AG04450 (cell line): Measurements from ENCODE around the gene TNFRSF21. TPM values are rescaled to one million over a fixed set of nuclear protein-coding genes. Genes with fewer than 3 reads are reported as not detected.
"Not testable (repeated sequence)": the region's sequence is repeated elsewhere in the genome, so short reads cannot be mapped to it uniquely, and the experiment has no call there.

Experiments used
- CTCF ChIA-PET: fragments of 300-600, 350-600 bp; formaldehyde crosslinking; extraction: SDS; loops from one replicate; lab custom pipeline; 2022; ENCODE audit warnings: antibody characterized with exemption, inconsistent platforms; lab: Charles Lee
- POLR2A ChIA-PET: fragments of 350-600 bp; formaldehyde crosslinking; extraction: SDS; loops from one replicate; lab custom pipeline; 2021; ENCODE audit warnings: antibody characterized with exemption, inconsistent platforms; lab: Yijun Ruan, JAX
- DNase-seq: peaks from one replicate; pipeline ENCODE4 v3.0.0-alpha.2; 2011; ENCODE audit warnings: low read depth, low spot score
- H3K27ac ChIP-seq: one replicate; pipeline ENCODE4 v1.5.1; 2012; ENCODE audit warnings: low read depth, low read length, control low read depth
- H3K27me3 ChIP-seq: one replicate; pipeline ENCODE4 v1.6.0; 2012; ENCODE audit warnings: low read length; ENCODE audit not compliant: control insufficient read depth, insufficient read depth
- H3K4me3 ChIP-seq: 2 replicates; pipeline ENCODE4 v1.5.1; 2011; ENCODE audit warnings: mild to moderate bottlenecking, low read depth, low read length, control low read depth
- H3K9me3 ChIP-seq: 2 replicates; pipeline ENCODE4 v1.5.1; 2012; ENCODE audit warnings: low read length; ENCODE audit not compliant: control insufficient read depth, insufficient read depth
- CTCF ChIP-seq: IDR thresholded peaks from 2 replicates; pipeline ENCODE4 v1.5.1; 2011; ENCODE audit warnings: low read depth, low read length, control low read depth, inconsistent platforms
- polyA plus RNA-seq: library from polyadenylated mRNA; depleted of rRNA; stranded (reverse); fragments of >200 nt; gene quantifications from 2 replicates; pipeline ENCODE4 v1.2.3, GENCODE V29; 2011

TNFRSF21 gene
- polyA plus RNA-seq, 1 experiment, result 21.7 TPM

- Histone ChIP-seq H3K4me3 (no peak overlapping the region), H3K27me3 (peaks cover 2% of the 10 kb centered on the region), H3K9me3 (no peaks in the 10 kb centered on the region), H3K27ac (no peak overlapping the region)
- DNase-seq, result no peak
- POLR2A ChIA-PET, result no interaction called here
- CTCF ChIA-PET, result no interaction called here
- TF ChIP-seq CTCF, result no peak
Observed at GRCh38 chr6:47337519-47337918, 27.8 kb upstream of the TNFRSF21 start.

GRCh38 chr6:47336334-47336733, 26.6 kb upstream of the TNFRSF21 start:
- TF ChIP-seq CTCF, result no peak
- Histone ChIP-seq H3K27me3 (peaks cover 2% of the 10 kb centered on the region), H3K9me3 (no peaks in the 10 kb centered on the region), H3K27ac (no peak overlapping the region), H3K4me3 (no peak overlapping the region)
- POLR2A ChIA-PET, result no interaction called here
- CTCF ChIA-PET, result no interaction called here
- DNase-seq, result no peak

- TF ChIP-seq CTCF, result no peak
- CTCF ChIA-PET, result no interaction called here
- no peak for DNase-seq
- Histone ChIP-seq H3K4me3 (no peak overlapping the region), H3K9me3 (no peaks in the 10 kb centered on the region), H3K27ac (no peak overlapping the region), H3K27me3 (peaks cover 2% of the 10 kb centered on the region)
- POLR2A ChIA-PET, result no interaction called here
Observed at GRCh38 chr6:47335466-47335865, 25.8 kb upstream of the TNFRSF21 start.

- no peak for TF ChIP-seq CTCF
- no peak for DNase-seq
- H3K27ac ChIP-seq, result no peak overlapping the region
- H3K9me3 ChIP-seq, result no peaks in the 10 kb centered on the region
- peaks cover 2% of the 10 kb centered on the region for H3K27me3 ChIP-seq
- H3K4me3 ChIP-seq, result no peak overlapping the region
- CTCF ChIA-PET, result no interaction called here
- POLR2A ChIA-PET, result no interaction called here
Observed at GRCh38 chr6:47334334-47334733, 24.6 kb upstream of the TNFRSF21 start.

GRCh38 chr6:47328606-47329005, 18.9 kb upstream of the TNFRSF21 start:
- DNase-seq, H3K4me3 ChIP-seq, H3K9me3 ChIP-seq, H3K27ac ChIP-seq, POLR2A ChIA-PET, H3K27me3 ChIP-seq: not testable (repeated sequence)
- CTCF ChIA-PET, result interaction anchor here (1.8 kb wide), 1 partner anchor 19 kb away, joined by 4 read pairs; the partner anchor contains the start of gene TNFRSF21

GRCh38 chr6:47328139-47328538, 18.4 kb upstream of the TNFRSF21 start:
- H3K27ac ChIP-seq, H3K9me3 ChIP-seq, H3K27me3 ChIP-seq, DNase-seq, POLR2A ChIA-PET, H3K4me3 ChIP-seq: not testable (repeated sequence)
- CTCF ChIA-PET, result interaction anchor here (1.8 kb wide), 1 partner anchor 18 kb away, joined by 4 read pairs; the partner anchor contains the start of gene TNFRSF21
